Uterus (tissue), 4 donors: Measurements from ENCODE around the gene PCSK2. TPM values are rescaled to one million over a fixed set of nuclear protein-coding genes. Genes with fewer than 3 reads are reported as not detected.

Experiments used
- DNase-seq, 2 donors: peaks; one replicate each; pipeline ENCODE4 v3.0.0-alpha.2; 2019 to 2020
- H3K27ac ChIP-seq, 2 donors: fragments of 200-600 bp; sonication (generic); 1 replicate in 1 of 2; 2 replicates in 1 of 2; pipeline ENCODE4 v1.5.1; 2016 to 2018
- H3K27me3 ChIP-seq, 2 donors: fragments of 200-600 bp; sonication (generic); one replicate each; pipeline ENCODE4 v1.5.1; 2018 to 2019; ENCODE audit warnings: control low read depth in 1 of 2
- H3K36me3 ChIP-seq, 2 donors: fragments of 200-600 bp; sonication (generic); one replicate each; pipeline ENCODE4 v1.5.1; 2019; ENCODE audit warnings: control low read depth in 1 of 2
- H3K4me1 ChIP-seq, 2 donors: fragments of 200-600 bp; sonication (generic); one replicate each; pipeline ENCODE4 v1.5.1; 2018 to 2019; ENCODE audit warnings: control low read depth in 1 of 2
- H3K4me3 ChIP-seq, 2 donors: fragments of 200-600 bp; sonication (generic); 1 replicate in 1 of 2; 2 replicates in 1 of 2; pipeline ENCODE4 v1.5.1; 2018 to 2019; ENCODE audit warnings: mild to moderate bottlenecking in 1 of 2
- H3K9me3 ChIP-seq, 2 donors: fragments of 200-600 bp; sonication (generic); one replicate each; pipeline ENCODE4 v1.5.1; 2019; ENCODE audit warnings: control low read depth in 1 of 2
- CTCF ChIP-seq, 4 experiments: fragments of 200-600 bp in 2 of 4; fragments of 450-650 bp in 2 of 4; sonication (generic) in 2 of 4; IDR thresholded peaks; one replicate each; pipeline ENCODE4 v1.5.1; 2016 to 2019; ENCODE audit warnings: antibody characterized with exemption in 4 of 4, mild to moderate bottlenecking in 2 of 4, moderate library complexity in 1 of 4
- POLR2A ChIP-seq, 2 donors: fragments of 450-650 bp; IDR thresholded peaks; one replicate each; pipeline ENCODE4 v1.6.1; 2016; ENCODE audit warnings: antibody characterized with exemption in 2 of 2, mild to moderate bottlenecking in 1 of 2, moderate library complexity in 1 of 2
- intact Hi-C: fragments of 100-400 bp; cut with DNase I; formaldehyde crosslinking; loops from one replicate; pipeline ENCODE4 v1.15.1; 2023; ENCODE audit warnings: low total_unique reads
- total RNA-seq, 4 donors: library from RNA; depleted of rRNA in 3 of 4; stranded (reverse); fragments of >200 nt in 3 of 4; gene quantifications; one replicate each; pipeline versions ENCODE4 v1.1.0 to v1.2.4, GENCODE V29; 2014 to 2023
- donor health status: DM: yes; HTN: yes; CAD: no.

PCSK2 gene
- total RNA-seq, 4 donors from 2014 or later = 0.37 to 1.6 TPM; not detected in 2

DNA sequence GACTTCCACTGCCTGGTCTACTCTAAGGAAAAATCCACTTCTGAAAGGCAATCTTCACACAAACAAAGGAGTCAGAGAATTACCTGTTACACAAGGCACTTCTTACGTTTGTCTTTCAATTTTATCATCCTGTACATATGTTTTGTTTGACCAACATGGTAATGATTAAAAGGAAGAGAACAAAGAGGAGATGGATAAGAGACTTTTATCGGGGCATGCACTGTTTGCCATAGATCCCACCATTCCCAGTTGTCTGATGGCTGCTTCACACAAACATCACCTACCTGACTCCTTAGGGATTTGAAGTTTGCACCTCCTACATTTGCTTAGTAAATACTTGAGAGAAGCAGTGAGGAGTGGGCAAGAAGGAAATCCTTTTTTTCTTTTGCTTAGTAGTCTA is 217.3 kb downstream of the PCSK2 start:
- no peaks in the 10 kb centered on the region for H3K9me3 ChIP-seq
- no peak for DNase-seq
- TF ChIP-seq CTCF (IDR thresholded peaks at IDR 0.05) = no peak
- TF ChIP-seq POLR2A (IDR thresholded peaks at IDR 0.05) = no peak
- intact Hi-C loops = no loop called here
- H3K36me3 ChIP-seq = no peaks in the 10 kb centered on the region
- H3K4me1 ChIP-seq = no peaks in the 10 kb centered on the region
- no peak overlapping the region for H3K4me3 ChIP-seq
- H3K27me3 ChIP-seq = no peaks in the 10 kb centered on the region
- no peak overlapping the region for H3K27ac ChIP-seq

DNA sequence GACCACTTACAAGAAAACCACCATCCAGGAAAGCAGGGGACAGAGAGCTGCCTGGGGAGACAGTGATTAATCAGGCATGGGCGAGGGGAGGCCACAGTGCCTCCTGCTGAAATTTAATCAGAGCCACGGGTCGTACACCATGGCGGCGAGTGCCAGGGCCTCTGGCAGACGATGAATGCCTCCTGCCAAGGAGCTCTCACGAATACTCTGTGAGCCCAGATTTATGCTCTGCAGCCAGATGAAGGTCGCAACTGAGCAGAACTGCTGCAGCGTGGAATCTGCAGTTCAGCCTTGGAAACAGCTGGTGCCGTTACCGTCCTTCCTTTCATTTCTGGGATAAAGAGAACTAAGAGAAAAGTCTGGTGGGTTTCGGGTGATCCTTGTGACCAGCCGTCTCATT is 218.7 kb downstream of the PCSK2 start:
- Histone ChIP-seq H3K27me3 (no peaks in the 10 kb centered on the region), H3K27ac (no peak overlapping the region), H3K9me3 (no peaks in the 10 kb centered on the region), H3K4me3 (no peak overlapping the region), H3K36me3 (no peaks in the 10 kb centered on the region), H3K4me1 (no peaks in the 10 kb centered on the region)
- TF ChIP-seq POLR2A (IDR thresholded peaks at IDR 0.05) = no peak
- TF ChIP-seq CTCF (IDR thresholded peaks at IDR 0.05) = no peak
- no peak for DNase-seq
- intact Hi-C loops = no loop called here

DNA sequence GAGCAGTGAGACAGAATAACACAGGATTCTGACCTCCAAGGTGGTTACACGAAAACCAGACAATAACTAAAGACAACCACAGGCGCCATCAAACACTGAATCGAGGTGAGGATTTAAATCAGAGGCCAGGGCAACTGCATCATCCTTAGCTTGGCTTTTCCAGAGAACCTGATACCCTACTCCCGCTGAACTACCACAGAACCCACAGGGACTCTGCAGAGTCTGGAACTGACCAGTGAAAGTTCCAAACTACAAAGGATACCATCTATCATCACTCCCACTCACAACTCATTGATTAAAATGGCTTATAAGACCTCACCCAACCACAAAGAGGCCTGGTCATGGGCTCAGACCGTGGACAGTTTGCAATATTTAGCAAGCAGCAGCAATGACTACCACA is 219.3 kb downstream of the PCSK2 start:
- TF ChIP-seq POLR2A (IDR thresholded peaks at IDR 0.05) = no peak
- DNase-seq = no peak
- Histone ChIP-seq H3K27ac (no peak overlapping the region), H3K9me3 (no peaks in the 10 kb centered on the region), H3K27me3 (no peaks in the 10 kb centered on the region), H3K4me1 (no peaks in the 10 kb centered on the region), H3K36me3 (no peaks in the 10 kb centered on the region), H3K4me3 (no peak overlapping the region)
- intact Hi-C loops = no loop called here

GRCh38 chr20:17448071-17448470 is 221.2 kb downstream of the PCSK2 start:
- Histone ChIP-seq H3K27ac (no peak overlapping the region), H3K27me3 (no peaks in the 10 kb centered on the region), H3K9me3 (no peaks in the 10 kb centered on the region), H3K36me3 (no peaks in the 10 kb centered on the region), H3K4me1 (no peaks in the 10 kb centered on the region), H3K4me3 (no peak overlapping the region)
- no peak for DNase-seq
- TF ChIP-seq CTCF (IDR thresholded peaks at IDR 0.05) (no peak), POLR2A (IDR thresholded peaks at IDR 0.05) (no peak)
- intact Hi-C loops = no loop called here

DNA sequence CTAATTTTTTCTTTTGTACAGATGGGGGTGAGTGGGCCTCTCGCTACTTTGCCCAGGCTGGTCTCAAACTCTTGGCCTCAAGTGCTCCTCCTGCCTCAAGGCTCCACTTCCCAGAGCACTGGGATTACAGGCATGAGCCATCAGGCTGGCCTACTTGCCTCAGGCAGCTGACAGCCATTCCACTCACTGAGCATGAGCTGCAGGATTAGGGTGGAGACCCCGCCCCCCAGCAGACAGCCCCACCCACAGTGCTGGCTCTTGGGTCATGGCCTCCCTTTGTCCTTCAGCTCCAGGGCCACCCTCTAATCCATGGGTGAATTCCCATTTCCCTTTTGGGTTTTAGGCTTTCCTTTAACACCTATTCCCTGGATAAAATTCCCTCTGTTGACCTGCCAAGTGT is 222.2 kb downstream of the PCSK2 start:
- H3K9me3 ChIP-seq = no peaks in the 10 kb centered on the region
- no peak for DNase-seq
- TF ChIP-seq POLR2A (IDR thresholded peaks at IDR 0.05) (no peak), CTCF (IDR thresholded peaks at IDR 0.05) (no peak)
- H3K4me3 ChIP-seq = no peak overlapping the region
- H3K4me1 ChIP-seq = no peaks in the 10 kb centered on the region
- no peaks in the 10 kb centered on the region for H3K36me3 ChIP-seq
- intact Hi-C loops = no loop called here
- peaks cover 0 to 3% of the 10 kb centered on the region in 2 donors for H3K27me3 ChIP-seq
- no peak overlapping the region for H3K27ac ChIP-seq

- Histone ChIP-seq H3K27me3 (peaks cover 0 to 3% of the 10 kb centered on the region in 2 donors), H3K27ac (no peak overlapping the region), H3K36me3 (no peaks in the 10 kb centered on the region), H3K9me3 (no peaks in the 10 kb centered on the region), H3K4me1 (no peaks in the 10 kb centered on the region), H3K4me3 (no peak overlapping the region)
- DNase-seq = no peak
- intact Hi-C loops = no loop called here
- TF ChIP-seq CTCF (IDR thresholded peaks at IDR 0.05) (no peak), POLR2A (IDR thresholded peaks at IDR 0.05) (no peak)
These were observed 225.6 kb downstream of the PCSK2 start for GRCh38 chr20:17452441-17452840.
